ENCODE measurements around the gene COPS3.

DNA sequence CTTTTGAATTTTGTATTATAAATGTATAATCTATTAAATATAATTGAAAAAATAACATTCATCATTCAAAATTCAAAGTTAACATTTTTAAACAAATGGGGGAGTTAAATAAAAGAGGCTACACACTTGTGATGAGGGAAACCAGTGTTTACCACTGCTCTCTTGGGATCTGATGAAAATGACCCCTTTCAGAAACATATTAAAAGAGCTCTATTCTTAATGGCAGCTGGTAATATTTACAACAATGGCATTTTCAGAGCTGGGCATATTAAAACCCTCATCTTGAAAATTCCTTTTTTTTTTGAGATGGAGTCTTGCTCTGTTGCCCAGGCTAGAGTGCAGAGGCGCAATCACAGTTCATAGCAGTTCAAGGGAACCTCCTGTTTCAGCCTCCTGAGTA is 24.7 kb downstream of the COPS3 start:
- no peak for TF ChIP-seq TAF1 (IDR thresholded peaks at IDR 0.05; ENCODE audit: borderline replicate concordance, low read depth, low read length)
- TF ChIP-seq POLR2A (IDR thresholded peaks at IDR 0.05; ENCODE audit: low read depth, low read length), result no peak
